A549 (cell line): Measurements from ENCODE around the gene IRX6. TPM values are rescaled to one million over a fixed set of nuclear protein-coding genes. Genes with fewer than 3 reads are reported as not detected.

Source experiments
- ATAC-seq, 2 experiments: fragments of 200-7000 bp in 1 of 2; fragments of >200 bp in 1 of 2; cut with Nextera tagmentation in 1 of 2; cut with Tn5 transposase in 1 of 2; 3 replicates each; pipeline versions ENCODE4 v1.8.0 to v1.9.1; 2018 to 2020; ENCODE audit warnings: mild to moderate bottlenecking in 1 of 2, moderate library complexity in 1 of 2
- CTCF ChIA-PET: fragments of 300-600 bp; sonication (Branson Sonifier 250); formaldehyde crosslinking; extraction: SDS; loops from one replicate; lab custom pipeline; 2021; ENCODE audit warnings: antibody characterized with exemption, inconsistent platforms; lab: Yijun Ruan, JAX
- POLR2A ChIA-PET: fragments of 350-600 bp; formaldehyde crosslinking; extraction: SDS; loops from one replicate; lab custom pipeline; 2021; ENCODE audit warnings: antibody characterized with exemption, inconsistent platforms; lab: Yijun Ruan, JAX
- DNase-seq, 2 experiments: peaks; one replicate each; pipeline versions ENCODE4 v3.0.0 to v3.0.0-alpha.2; 2011 to 2016; ENCODE audit warnings: low read depth in 1 of 2, low spot score in 1 of 2
- FAIRE-seq: peaks from 2 replicates; lab custom pipeline; 2011; peaks lifted over from hg19 to GRCh38; lab: Jason Lieb, UNC
- H3K27ac ChIP-seq, 2 experiments: fragments of >200 bp; sonication (Bioruptor Twin); formaldehyde crosslinking; 3 replicates each; pipeline ENCODE4 v1.5.1; 2016 to 2017
- H3K4me1 ChIP-seq: fragments of >200 bp; sonication (Bioruptor Twin); formaldehyde crosslinking; 3 replicates; pipeline ENCODE4 v1.6.1; 2016
- H3K4me2 ChIP-seq: fragments of >200 bp; sonication (Bioruptor Twin); formaldehyde crosslinking; 3 replicates; pipeline ENCODE4 v1.6.1; 2016
- H3K4me3 ChIP-seq: fragments of >200 bp; sonication (Bioruptor Twin); formaldehyde crosslinking; 3 replicates; pipeline ENCODE4 v1.5.1; 2016
- H3K9me3 ChIP-seq: fragments of >200 bp; sonication (Bioruptor Twin); formaldehyde crosslinking; 3 replicates; pipeline ENCODE4 v1.6.1; 2016
- BCL3 ChIP-seq: fragments of >200 bp; sonication (Bioruptor Twin); formaldehyde crosslinking; IDR thresholded peaks from 3 replicates; pipeline ENCODE4 v1.6.1; 2016
- CBX2 ChIP-seq: fragments of 200-600 bp; sonication (generic); IDR thresholded peaks from 2 replicates; pipeline ENCODE4 v1.6.1; 2016; ENCODE audit warnings: low read depth, mild to moderate bottlenecking, borderline replicate concordance
- CHD2 ChIP-seq: fragments of 150-350 bp; IDR thresholded peaks from 2 replicates; pipeline ENCODE4 v1.6.1; 2014; ENCODE audit warnings: low read length; ENCODE audit not compliant: partially characterized antibody
- EHMT2 ChIP-seq: fragments of 200-600 bp; sonication (generic); IDR thresholded peaks from 2 replicates; pipeline ENCODE4 v1.6.1; 2016; ENCODE audit warnings: antibody characterized with exemption, low read depth, mild to moderate bottlenecking, moderate library complexity
- ESRRA ChIP-seq: fragments of 150-350 bp; IDR thresholded peaks from 2 replicates; pipeline ENCODE4 v1.6.1; 2014; ENCODE audit warnings: mild to moderate bottlenecking, low read length, borderline replicate concordance
- FOSB ChIP-seq: fragments of 250-450 bp; sonication (Bioruptor Pico); IDR thresholded peaks from 2 replicates; pipeline ENCODE4 v1.5.0; 2020; ENCODE audit warnings: mild to moderate bottlenecking, moderate library complexity
- FOXS1 ChIP-seq: fragments of 250-450 bp; sonication (Bioruptor Pico); IDR thresholded peaks from 2 replicates; pipeline ENCODE4 v1.5.0; 2020; ENCODE audit warnings: mild to moderate bottlenecking, moderate library complexity
- HDAC2 ChIP-seq: fragments of 200-600 bp; sonication (generic); IDR thresholded peaks from 2 replicates; pipeline ENCODE4 v1.6.1; 2016
- HES2 ChIP-seq: fragments of >200 bp; sonication (Bioruptor Twin); formaldehyde crosslinking; IDR thresholded peaks from 2 replicates; pipeline ENCODE4 v1.6.1; 2016
- JUN ChIP-seq, 2 experiments: fragments of >200 bp; sonication (Bioruptor Twin); formaldehyde crosslinking; IDR thresholded peaks; 2 replicates in 1 of 2; 3 replicates in 1 of 2; pipeline ENCODE4 v1.6.1; 2016 to 2017
- KDM1A ChIP-seq: fragments of 200-600 bp; sonication (generic); IDR thresholded peaks from 2 replicates; pipeline ENCODE4 v1.6.1; 2016; ENCODE audit warnings: low read depth, mild to moderate bottlenecking
- KDM5A ChIP-seq: fragments of 200-600 bp; sonication (generic); IDR thresholded peaks from 2 replicates; pipeline ENCODE4 v1.6.1; 2016; ENCODE audit warnings: antibody characterized with exemption, mild to moderate bottlenecking
- MAFK ChIP-seq: fragments of 450-650 bp; IDR thresholded peaks from 2 replicates; pipeline ENCODE4 v1.6.1; 2014; ENCODE audit not compliant: partially characterized antibody
- MAX ChIP-seq: IDR thresholded peaks from 2 replicates; pipeline ENCODE4 v1.6.1; 2012
- MYC ChIP-seq: IDR thresholded peaks from 2 replicates; pipeline ENCODE4 v1.6.1; 2012; ENCODE audit warnings: mild to moderate bottlenecking, inconsistent platforms, low read length, improper control_type of control experiment, borderline replicate concordance
- NR3C1 ChIP-seq: fragments of >200 bp; sonication (Bioruptor Twin); formaldehyde crosslinking; IDR thresholded peaks from 3 replicates; pipeline ENCODE4 v1.6.1; 2017
- PHF8 ChIP-seq: fragments of 200-600 bp; sonication (generic); IDR thresholded peaks from 2 replicates; pipeline ENCODE4 v1.6.1; 2016; ENCODE audit warnings: low read depth, mild to moderate bottlenecking, antibody characterized with exemption, moderate library complexity, borderline replicate concordance
- RAD21 ChIP-seq, 2 experiments: fragments of >200 bp in 1 of 2; sonication (Bioruptor Twin) in 1 of 2; formaldehyde crosslinking in 1 of 2; IDR thresholded peaks in 1 of 2; conservative IDR thresholded peaks in 1 of 2; 2 replicates in 1 of 2; 3 replicates in 1 of 2; pipeline ENCODE4 v1.6.1; 2012 to 2018; ENCODE audit warnings: inconsistent platforms in 1 of 2
- RCOR1 ChIP-seq: fragments of 150-350 bp; IDR thresholded peaks from 2 replicates; pipeline ENCODE4 v1.6.1; 2014; ENCODE audit warnings: antibody characterized with exemption, low read length, low read depth
- SMC3 ChIP-seq: fragments of >200 bp; sonication (Bioruptor Twin); formaldehyde crosslinking; IDR thresholded peaks from 3 replicates; pipeline ENCODE4 v1.6.1; 2018; ENCODE audit warnings: inconsistent platforms
- SREBF2 ChIP-seq: fragments of 450-650 bp; IDR thresholded peaks from 2 replicates; pipeline ENCODE4 v1.6.1; 2014; ENCODE audit warnings: mild to moderate bottlenecking, moderate library complexity
- USF2 ChIP-seq: fragments of 450-650 bp; IDR thresholded peaks from 2 replicates; pipeline ENCODE4 v1.6.1; 2014; ENCODE audit warnings: antibody characterized with exemption
- ZC3H11A ChIP-seq: fragments of 450-650 bp; IDR thresholded peaks from 2 replicates; pipeline ENCODE4 v1.6.1; 2014; ENCODE audit warnings: antibody characterized with exemption, mild to moderate bottlenecking
- ZFP36 ChIP-seq: fragments of 450-650 bp; IDR thresholded peaks from 2 replicates; pipeline ENCODE4 v1.6.1; 2014; ENCODE audit warnings: borderline replicate concordance; ENCODE audit not compliant: partially characterized antibody
- ZSCAN20 ChIP-seq: fragments of 250-450 bp; sonication (Bioruptor Pico); IDR thresholded peaks from 2 replicates; pipeline ENCODE4 v1.8.0; 2022; ENCODE audit warnings: mild to moderate bottlenecking, moderate library complexity
- WGBS: methylation state at CpG from one replicate; pipeline ENCODE4 v1.1.6; 2017; ENCODE audit errors: missing lambda C conversion rate; 5-methylcytosine and 5-hydroxymethylcytosine counted together
- polyA plus RNA-seq, 4 experiments: library from polyadenylated mRNA; depleted of rRNA in 3 of 4; stranded (reverse); fragments of >200 nt; fragmentation: RNase III in 1 of 4; extraction: RNeasy Plus Mini Kit Qiagen cat#74134 plus additional on column Dnase treatment in 1 of 4; gene quantifications; 2 replicates in 3 of 4; 3 replicates in 1 of 4; pipeline ENCODE4 v1.2.3, GENCODE V29; 2011 to 2017

Gene IRX6
- polyA plus RNA-seq, 2 of the 4 experiments (the other 2 are of a cell fraction), result not detected

GRCh38 chr16:55302635-55303034 is 21.4 kb upstream of the IRX6 start:
- CTCF ChIA-PET, result no interaction called here
- no peak for FAIRE-seq
- H3K4me3 ChIP-seq, result no peak overlapping the region
- no peaks in the 10 kb centered on the region; the same call in 2 of the 3 replicates for H3K9me3 ChIP-seq
- TF ChIP-seq ZFP36, result no peak
- TF ChIP-seq CBX2, result no peak
- TF ChIP-seq BCL3, result no peak
- TF ChIP-seq HES2, result no peak
- no peak for TF ChIP-seq RCOR1
- no peak for TF ChIP-seq HDAC2
- TF ChIP-seq MAX, result no peak
- TF ChIP-seq SMC3, result no peak
- no peak for TF ChIP-seq ZC3H11A
- no peak for TF ChIP-seq ZSCAN20 (CRISPR knock-in tag)
- TF ChIP-seq, all 56 proteins: peak for 0
- Histone ChIP-seq H3K27ac (no peak overlapping the region), H3K4me1 (no peaks in the 10 kb centered on the region), H3K4me2 (no peak overlapping the region)
- DNase-seq, result no peak
- WGBS, result 35% methylated on average over 6 of the region's 6 CpGs
- POLR2A ChIA-PET, result no interaction called here
- no peak for ATAC-seq

- 0% methylated on average over 2 of the region's 2 CpGs for WGBS
- no peaks in the 10 kb centered on the region for H3K4me1 ChIP-seq
- ATAC-seq (no peak), DNase-seq (no peak), FAIRE-seq (no peak)
- POLR2A ChIA-PET, result no interaction called here
- CTCF ChIA-PET, result interaction anchor here (1.2 kb wide), 1 partner anchor 9 kb away, joined by 6 read pairs; no protein-coding TSS in a partner anchor
- no peaks in the 10 kb centered on the region; the same call in 2 of the 3 replicates for H3K9me3 ChIP-seq
- no peak overlapping the region for H3K27ac ChIP-seq
- TF ChIP-seq FOXS1 (no peak), FOSB (no peak), CHD2 (no peak), RAD21 (conservative IDR thresholded peaks at IDR 0.05 in 1 of 2, IDR thresholded peaks at IDR 0.05 in 1 of 2) (no peak), SREBF2 (no peak), KDM5A (no peak), EHMT2 (no peak), USF2 (no peak), NR3C1 (no peak), ESRRA (no peak), HDAC2 (no peak), PHF8 (no peak), KDM1A (no peak)
- no peak overlapping the region for H3K4me3 ChIP-seq
- H3K4me2 ChIP-seq, result no peak overlapping the region
These were observed 15.0 kb upstream of the IRX6 start for GRCh38 chr16:55308973-55309372.

GRCh38 chr16:55322327-55322726 is 1.7 kb upstream of the IRX6 start:
- no peak for DNase-seq
- no peak for TF ChIP-seq JUN (IDR thresholded peaks at IDR 0.05)
- peak; percentile 78 for TF ChIP-seq MAFK
- no peak for TF ChIP-seq MYC
- Histone ChIP-seq H3K9me3 (no peaks in the 10 kb centered on the region), H3K27ac (no peak overlapping the region), H3K4me1 (peaks cover 4% of the 10 kb centered on the region; the same call in 1 of the 3 replicates), H3K4me2 (no peak overlapping the region), H3K4me3 (no peak overlapping the region)
- WGBS, result 12% methylated on average over 2 of the region's 2 CpGs
- ChIA-PET POLR2A (no interaction called here), CTCF (no interaction called here)
- no peak for FAIRE-seq
- ATAC-seq, result no peak
